Mucosa of stomach (tissue), 1 donor: Measurements from ENCODE around the gene SMYD3.

ENCODE experiments used
- H3K27me3 ChIP-seq: one replicate; pipeline ENCODE4 v1.7.0; 2013; ENCODE audit warnings: mild to moderate bottlenecking, low read length; ENCODE audit not compliant: control insufficient read depth, insufficient read depth
- H3K36me3 ChIP-seq: one replicate; pipeline ENCODE4 v1.7.0; 2013; ENCODE audit warnings: low read length; ENCODE audit not compliant: control insufficient read depth, insufficient read depth
- H3K4me1 ChIP-seq: one replicate; pipeline ENCODE4 v1.7.0; 2013; ENCODE audit warnings: mild to moderate bottlenecking, low read length; ENCODE audit not compliant: control insufficient read depth, insufficient read depth
- H3K4me3 ChIP-seq: one replicate; pipeline ENCODE4 v1.7.0; 2013; ENCODE audit warnings: low read length
- H3K9ac ChIP-seq: one replicate; pipeline ENCODE4 v1.7.0; 2013; ENCODE audit warnings: mild to moderate bottlenecking, low read length, moderate library complexity
- H3K9me3 ChIP-seq: one replicate; pipeline ENCODE4 v1.7.0; 2013; ENCODE audit warnings: mild to moderate bottlenecking, low read length, moderate library complexity; ENCODE audit not compliant: control insufficient read depth
- donor health status: Pancreatic carcinoma.

The SMYD3 gene

GRCh38 chr1:246147524-246148461 is 359.3 kb downstream of the SMYD3 start:
- Histone ChIP-seq H3K27me3 (no peaks in the 10 kb centered on the region), H3K36me3 (no peaks in the 10 kb centered on the region), H3K9ac (no peak overlapping the region), H3K4me1 (no peaks in the 10 kb centered on the region), H3K9me3 (no peaks in the 10 kb centered on the region), H3K4me3 (no peak overlapping the region)

DNA sequence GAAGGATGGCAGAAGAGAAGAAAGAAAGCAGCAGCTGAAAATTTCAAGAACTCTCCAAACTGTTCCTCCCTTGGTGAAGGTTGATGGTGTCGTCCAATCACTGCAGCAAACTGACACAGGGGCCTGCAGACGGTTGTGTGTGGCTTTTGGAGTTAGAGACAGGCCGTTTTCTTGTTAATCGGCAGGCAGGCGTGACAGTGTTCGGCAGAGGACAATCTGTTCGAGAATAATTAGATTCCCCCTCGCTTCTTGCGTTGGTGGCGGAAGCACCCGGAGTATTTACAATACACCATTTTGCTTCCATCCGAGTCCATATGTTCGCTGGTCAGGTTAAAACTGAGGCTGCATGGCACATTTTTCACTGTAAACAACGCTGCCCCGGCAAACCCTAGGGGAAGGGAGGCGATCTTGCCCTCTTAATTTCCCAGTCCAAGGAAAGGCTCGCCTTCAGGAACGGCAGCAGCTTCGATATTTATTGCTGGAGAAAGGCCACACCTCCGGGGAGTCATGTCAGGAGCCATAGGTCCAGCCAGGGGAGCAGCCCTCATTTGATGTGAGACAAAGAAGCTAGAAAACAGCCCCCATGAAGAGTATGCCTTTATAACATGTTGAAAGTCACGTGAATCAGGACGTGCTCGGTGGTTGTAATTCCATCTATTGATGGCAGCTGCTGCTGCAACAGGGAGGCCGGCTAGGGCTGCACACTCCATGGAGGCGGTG is 360.1 kb downstream of the SMYD3 start:
- Histone ChIP-seq H3K9ac (no peak overlapping the region), H3K36me3 (no peaks in the 10 kb centered on the region), H3K9me3 (no peaks in the 10 kb centered on the region), H3K27me3 (no peaks in the 10 kb centered on the region), H3K4me1 (no peaks in the 10 kb centered on the region), H3K4me3 (no peak overlapping the region)

DNA sequence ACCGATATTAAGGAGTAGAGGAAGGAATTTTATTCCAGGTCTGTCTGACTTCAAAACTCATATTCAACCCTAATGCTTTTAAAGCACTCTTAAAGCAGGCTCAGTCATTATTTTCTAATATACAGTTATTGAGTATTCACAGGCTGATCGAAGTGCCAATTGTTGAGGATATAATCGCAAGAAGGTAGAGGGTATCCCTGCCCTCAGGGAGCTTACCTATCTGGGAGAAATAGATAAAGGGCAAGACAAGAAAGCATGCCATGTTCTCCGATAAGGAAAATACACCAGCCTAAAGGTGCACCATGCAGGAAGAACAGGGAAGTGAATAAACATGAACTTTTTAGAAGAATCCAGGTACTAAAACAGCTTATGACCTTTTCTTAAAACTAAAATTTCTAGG is 361.2 kb downstream of the SMYD3 start:
- H3K9me3 ChIP-seq: no peaks in the 10 kb centered on the region
- H3K27me3 ChIP-seq: no peaks in the 10 kb centered on the region
- no peak overlapping the region for H3K4me3 ChIP-seq
- no peaks in the 10 kb centered on the region for H3K36me3 ChIP-seq
- no peak overlapping the region for H3K9ac ChIP-seq
- H3K4me1 ChIP-seq: no peaks in the 10 kb centered on the region

GRCh38 chr1:246144931-246145330 is 362.1 kb downstream of the SMYD3 start:
- no peaks in the 10 kb centered on the region for H3K36me3 ChIP-seq
- H3K9ac ChIP-seq: no peak overlapping the region
- no peak overlapping the region for H3K4me3 ChIP-seq
- no peaks in the 10 kb centered on the region for H3K4me1 ChIP-seq
- no peaks in the 10 kb centered on the region for H3K27me3 ChIP-seq
- H3K9me3 ChIP-seq: no peaks in the 10 kb centered on the region

DNA sequence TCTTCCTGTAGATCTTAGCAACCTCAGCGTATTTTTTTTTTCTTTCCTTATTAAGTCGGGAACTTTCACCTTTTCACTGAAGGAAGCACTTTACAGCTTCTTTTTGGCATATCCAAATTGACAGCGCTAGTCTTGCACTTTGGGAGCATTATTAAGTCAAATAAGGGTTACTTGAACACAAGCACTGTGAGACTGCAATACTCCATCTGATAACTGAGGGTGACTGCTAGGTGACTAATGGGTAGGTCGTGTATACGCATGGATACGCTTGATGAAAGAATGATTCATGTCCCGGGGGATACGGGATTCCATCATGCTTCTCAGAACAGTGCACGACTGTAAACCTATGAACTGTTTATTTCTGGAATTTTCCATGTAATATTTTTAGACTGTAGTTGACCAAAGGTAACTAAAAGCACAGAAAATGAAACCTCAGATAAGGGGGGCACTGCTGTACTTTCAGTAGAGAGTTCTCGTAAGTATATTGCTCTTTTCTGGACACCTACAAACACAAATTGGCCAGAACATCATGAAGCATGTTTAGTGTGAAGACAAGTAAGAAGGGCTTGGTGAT is 364.7 kb downstream of the SMYD3 start:
- Histone ChIP-seq H3K36me3 (no peaks in the 10 kb centered on the region), H3K9me3 (no peaks in the 10 kb centered on the region), H3K4me1 (no peaks in the 10 kb centered on the region), H3K27me3 (no peaks in the 10 kb centered on the region), H3K9ac (no peak overlapping the region), H3K4me3 (no peak overlapping the region)

- no peak overlapping the region for H3K4me3 ChIP-seq
- no peaks in the 10 kb centered on the region for H3K27me3 ChIP-seq
- no peaks in the 10 kb centered on the region for H3K36me3 ChIP-seq
- no peaks in the 10 kb centered on the region for H3K9me3 ChIP-seq
- no peaks in the 10 kb centered on the region for H3K4me1 ChIP-seq
- no peak overlapping the region for H3K9ac ChIP-seq
Observed at GRCh38 chr1:246141306-246141705, 365.8 kb downstream of the SMYD3 start.

DNA sequence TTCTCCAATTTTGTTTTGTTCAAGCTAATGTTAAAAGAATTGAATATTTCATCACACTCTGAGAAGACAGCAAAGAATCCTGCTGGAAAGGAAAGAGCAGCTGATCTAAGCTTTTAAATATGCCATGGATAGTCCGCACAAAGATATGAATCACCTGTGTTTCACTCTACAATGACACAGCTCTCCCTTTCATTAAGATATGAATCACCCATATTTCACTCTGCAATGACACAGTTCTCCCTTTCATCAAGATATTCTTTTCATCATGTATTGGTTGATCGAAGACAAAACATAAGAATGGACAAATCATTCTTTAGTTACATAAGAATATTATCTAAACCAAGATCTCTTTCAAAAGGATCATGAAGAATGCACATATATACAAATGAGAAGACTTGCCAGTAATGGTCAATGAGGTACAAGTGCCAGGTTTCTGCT is 367.3 kb downstream of the SMYD3 start:
- Histone ChIP-seq H3K9ac (no peak overlapping the region), H3K4me3 (no peak overlapping the region), H3K9me3 (no peaks in the 10 kb centered on the region), H3K36me3 (no peaks in the 10 kb centered on the region), H3K4me1 (no peaks in the 10 kb centered on the region), H3K27me3 (no peaks in the 10 kb centered on the region)

GRCh38 chr1:246138781-246139180 is 368.3 kb downstream of the SMYD3 start:
- Histone ChIP-seq H3K4me1 (no peaks in the 10 kb centered on the region), H3K9ac (no peak overlapping the region), H3K27me3 (no peaks in the 10 kb centered on the region), H3K4me3 (no peak overlapping the region), H3K9me3 (no peaks in the 10 kb centered on the region), H3K36me3 (no peaks in the 10 kb centered on the region)

DNA sequence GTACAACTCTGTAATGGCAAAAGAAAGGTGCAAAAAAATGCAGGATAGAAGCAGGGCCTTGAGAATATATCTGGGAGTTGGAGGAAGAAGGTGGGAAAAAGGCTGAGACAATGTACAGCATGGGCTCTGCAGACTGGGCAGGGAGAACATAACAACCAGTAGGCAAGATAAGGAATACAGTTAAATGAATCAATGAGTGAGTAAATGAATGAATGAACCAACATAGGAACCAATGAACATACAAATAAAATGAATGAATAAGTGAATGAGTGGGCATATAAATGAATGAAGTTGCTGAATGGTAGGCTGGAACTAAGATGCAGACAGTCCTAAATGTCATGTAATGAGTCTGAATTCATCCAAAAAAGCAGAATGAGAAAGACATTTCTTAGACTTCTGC is 370.6 kb downstream of the SMYD3 start:
- H3K27me3 ChIP-seq: no peaks in the 10 kb centered on the region
- H3K9ac ChIP-seq: no peak overlapping the region
- H3K36me3 ChIP-seq: no peaks in the 10 kb centered on the region
- H3K9me3 ChIP-seq: no peaks in the 10 kb centered on the region
- no peaks in the 10 kb centered on the region for H3K4me1 ChIP-seq
- H3K4me3 ChIP-seq: no peak overlapping the region

- Histone ChIP-seq H3K4me3 (no peak overlapping the region), H3K27me3 (no peaks in the 10 kb centered on the region), H3K9me3 (no peaks in the 10 kb centered on the region), H3K9ac (no peak overlapping the region), H3K4me1 (peaks cover 6% of the 10 kb centered on the region), H3K36me3 (no peaks in the 10 kb centered on the region)
Observed at GRCh38 chr1:246134789-246135188, 372.3 kb downstream of the SMYD3 start.

DNA sequence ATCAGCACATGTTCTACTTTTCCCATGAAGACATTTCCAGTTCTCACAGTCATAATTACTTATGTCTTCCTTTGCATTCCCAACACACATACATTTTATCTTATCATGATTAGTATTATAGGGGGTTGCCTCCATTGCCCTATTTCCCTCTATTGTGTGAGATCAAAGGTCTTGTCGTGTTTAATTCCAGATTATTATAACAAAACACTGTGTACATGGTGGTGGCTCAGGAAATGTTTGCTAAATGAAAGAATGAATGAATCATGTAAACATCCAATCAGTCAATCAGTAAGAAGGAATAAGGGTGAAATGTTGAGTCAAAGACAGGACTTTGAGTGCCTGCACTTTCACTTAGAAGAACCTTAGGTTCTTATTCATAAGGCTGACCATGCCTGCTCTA is 376.0 kb downstream of the SMYD3 start:
- H3K9ac ChIP-seq: no peak overlapping the region
- H3K27me3 ChIP-seq: no peaks in the 10 kb centered on the region
- H3K36me3 ChIP-seq: no peaks in the 10 kb centered on the region
- peaks cover 6% of the 10 kb centered on the region for H3K4me1 ChIP-seq
- no peak overlapping the region for H3K4me3 ChIP-seq
- no peaks in the 10 kb centered on the region for H3K9me3 ChIP-seq

DNA sequence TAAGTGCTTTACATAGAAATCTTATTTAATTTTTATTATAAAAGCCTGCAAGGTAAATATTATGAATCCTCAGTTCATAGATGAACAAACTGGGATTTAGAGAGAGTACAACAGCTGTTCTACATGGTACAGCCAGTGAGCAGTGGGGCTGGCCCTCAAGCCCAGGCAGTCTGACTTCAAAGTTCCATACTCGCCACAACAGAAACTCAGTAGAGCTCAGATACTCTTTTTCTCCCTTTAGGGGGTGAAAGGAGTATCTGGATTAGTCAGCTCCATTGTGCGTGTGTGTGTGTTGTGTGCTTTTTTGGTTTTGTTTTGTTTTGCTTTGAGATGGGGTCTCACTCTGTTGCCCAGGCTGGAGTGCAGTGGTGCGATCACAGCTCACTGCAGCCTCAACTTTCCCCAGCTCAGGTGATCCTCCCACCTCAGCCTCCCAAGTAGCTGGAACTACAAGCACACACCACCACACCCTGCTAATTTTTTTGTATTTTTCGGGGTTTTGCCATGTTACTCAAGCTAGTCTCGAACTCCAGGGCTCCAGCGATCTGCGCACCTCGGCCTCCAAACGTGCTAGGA is 378.5 kb downstream of the SMYD3 start:
- H3K36me3 ChIP-seq: no peaks in the 10 kb centered on the region
- no peaks in the 10 kb centered on the region for H3K9me3 ChIP-seq
- peaks cover 6% of the 10 kb centered on the region for H3K4me1 ChIP-seq
- no peak overlapping the region for H3K9ac ChIP-seq
- no peak overlapping the region for H3K4me3 ChIP-seq
- H3K27me3 ChIP-seq: no peaks in the 10 kb centered on the region
